Rectal smooth muscle tissue (tissue), 1 donor: ENCODE results near the gene PANK1.

Experiments used
- H3K27ac ChIP-seq: one replicate; pipeline ENCODE4 v1.7.0; 2013; ENCODE audit warnings: low read depth, low read length, inconsistent platforms
- H3K27me3 ChIP-seq: one replicate; pipeline ENCODE4 v1.7.0; 2013; ENCODE audit warnings: low read length; ENCODE audit not compliant: control insufficient read depth, insufficient read depth
- H3K36me3 ChIP-seq: one replicate; pipeline ENCODE4 v1.7.0; 2013; ENCODE audit warnings: low read length; ENCODE audit not compliant: control insufficient read depth, insufficient read depth
- H3K4me1 ChIP-seq: one replicate; pipeline ENCODE4 v1.7.0; 2013; ENCODE audit warnings: low read length; ENCODE audit not compliant: control insufficient read depth, insufficient read depth
- H3K4me3 ChIP-seq: one replicate; pipeline ENCODE4 v1.7.0; 2013; ENCODE audit warnings: low read length
- H3K9ac ChIP-seq: one replicate; pipeline ENCODE4 v1.7.0; 2013; ENCODE audit warnings: low read length

The PANK1 gene

GRCh38 chr10:89665302-89665701, 20.3 kb upstream of the PANK1 start:
- no peaks in the 10 kb centered on the region for H3K27me3 ChIP-seq
- H3K36me3 ChIP-seq = no peaks in the 10 kb centered on the region
- H3K4me1 ChIP-seq = no peaks in the 10 kb centered on the region
- no peak overlapping the region for H3K27ac ChIP-seq
- no peak overlapping the region for H3K4me3 ChIP-seq
- H3K9ac ChIP-seq = no peak overlapping the region

DNA sequence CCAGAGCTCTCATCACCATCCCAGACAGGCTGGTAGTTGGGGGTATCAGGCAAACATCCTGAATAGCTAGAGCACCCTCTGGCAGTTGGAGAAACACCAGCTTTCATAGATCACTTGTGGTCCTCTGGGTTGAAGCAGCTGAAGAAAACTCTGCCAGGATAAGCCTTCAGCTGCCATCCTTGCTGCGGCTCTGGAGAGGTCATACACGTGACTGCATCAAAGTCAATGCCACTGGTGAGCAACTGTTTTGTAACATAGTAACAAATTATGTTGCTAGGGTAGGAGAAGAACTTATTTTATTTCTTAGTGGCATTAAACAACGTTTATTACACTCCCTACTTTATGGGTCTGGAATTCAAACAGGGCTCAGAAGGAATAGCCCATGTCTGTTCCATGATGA, 19.2 kb upstream of the PANK1 start:
- Histone ChIP-seq H3K9ac (no peak overlapping the region), H3K27ac (no peak overlapping the region), H3K27me3 (no peaks in the 10 kb centered on the region), H3K4me3 (no peak overlapping the region), H3K4me1 (no peaks in the 10 kb centered on the region), H3K36me3 (no peaks in the 10 kb centered on the region)

GRCh38 chr10:89663144-89663543, 18.1 kb upstream of the PANK1 start:
- Histone ChIP-seq H3K4me1 (no peaks in the 10 kb centered on the region), H3K27ac (no peak overlapping the region), H3K36me3 (no peaks in the 10 kb centered on the region), H3K4me3 (no peak overlapping the region), H3K9ac (no peak overlapping the region), H3K27me3 (no peaks in the 10 kb centered on the region)

DNA sequence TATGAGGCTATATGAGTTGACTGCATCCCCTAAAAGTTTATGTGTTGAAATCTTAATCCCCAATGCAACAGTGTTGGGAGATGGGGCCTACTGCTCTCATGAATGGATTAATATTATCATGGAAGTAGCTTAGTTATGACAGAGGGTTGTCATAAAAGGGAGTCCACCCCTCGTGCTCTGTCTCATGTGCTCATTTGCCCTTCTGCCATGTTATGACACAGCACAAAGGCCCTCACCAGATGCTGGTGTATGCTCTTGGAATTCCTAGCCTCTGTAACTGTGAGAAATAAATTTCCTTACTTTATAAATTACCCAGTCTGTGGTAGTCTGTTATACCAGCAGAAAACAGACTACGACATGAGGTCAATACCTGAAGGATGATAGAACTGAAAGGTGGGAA, 17.6 kb upstream of the PANK1 start:
- H3K4me1 ChIP-seq = no peaks in the 10 kb centered on the region
- H3K27ac ChIP-seq = no peak overlapping the region
- H3K27me3 ChIP-seq = no peaks in the 10 kb centered on the region
- H3K9ac ChIP-seq = no peak overlapping the region
- no peaks in the 10 kb centered on the region for H3K36me3 ChIP-seq
- no peak overlapping the region for H3K4me3 ChIP-seq

DNA sequence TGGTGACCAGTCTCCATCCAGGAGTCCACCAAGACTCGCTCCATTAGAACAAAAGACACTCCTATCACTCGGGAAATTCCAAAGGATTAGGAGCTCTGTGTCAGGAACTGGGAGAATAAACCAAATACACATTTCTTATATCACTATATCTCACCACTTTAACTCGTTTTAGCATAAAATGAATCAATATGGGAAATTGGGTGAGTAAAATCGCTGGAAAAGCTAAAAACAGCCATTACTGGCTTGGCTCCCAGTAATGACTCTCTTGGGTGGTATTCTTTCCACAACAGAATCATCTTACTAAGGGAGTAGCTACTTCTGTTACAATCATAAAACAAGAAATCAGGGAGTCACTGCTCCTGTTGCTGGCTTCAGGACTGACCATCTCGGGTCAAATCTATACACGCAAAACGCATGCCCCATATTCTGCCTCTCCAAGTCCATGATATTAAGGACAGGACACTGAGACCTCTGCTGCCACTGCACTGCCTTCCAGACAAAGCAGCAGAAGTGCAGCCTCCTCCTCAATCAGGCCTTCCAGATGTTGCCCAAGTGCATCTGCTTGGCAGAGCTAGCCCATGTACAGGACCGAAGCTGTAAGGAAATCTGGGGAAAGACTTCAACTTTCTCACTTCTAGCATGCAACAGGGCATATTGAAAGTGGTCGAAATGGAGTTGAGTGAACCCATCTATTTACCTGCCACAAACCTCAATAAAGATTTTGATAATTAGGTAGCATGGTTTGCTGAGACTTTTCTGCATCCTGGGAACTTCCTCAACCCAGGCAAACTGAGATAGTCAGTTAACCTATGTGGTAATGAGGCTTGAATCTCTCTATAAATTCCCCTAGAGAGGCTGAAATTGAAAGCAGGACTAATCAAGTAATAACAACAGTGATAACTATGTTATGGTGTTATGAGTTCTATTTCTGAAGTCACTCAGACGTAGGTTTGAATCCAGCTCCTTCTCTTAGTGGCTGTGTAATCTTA, 14.4 kb upstream of the PANK1 start:
- no peaks in the 10 kb centered on the region for H3K4me1 ChIP-seq
- H3K4me3 ChIP-seq = no peak overlapping the region
- no peaks in the 10 kb centered on the region for H3K36me3 ChIP-seq
- H3K27me3 ChIP-seq = no peaks in the 10 kb centered on the region
- H3K9ac ChIP-seq = no peak overlapping the region
- no peak overlapping the region for H3K27ac ChIP-seq

DNA sequence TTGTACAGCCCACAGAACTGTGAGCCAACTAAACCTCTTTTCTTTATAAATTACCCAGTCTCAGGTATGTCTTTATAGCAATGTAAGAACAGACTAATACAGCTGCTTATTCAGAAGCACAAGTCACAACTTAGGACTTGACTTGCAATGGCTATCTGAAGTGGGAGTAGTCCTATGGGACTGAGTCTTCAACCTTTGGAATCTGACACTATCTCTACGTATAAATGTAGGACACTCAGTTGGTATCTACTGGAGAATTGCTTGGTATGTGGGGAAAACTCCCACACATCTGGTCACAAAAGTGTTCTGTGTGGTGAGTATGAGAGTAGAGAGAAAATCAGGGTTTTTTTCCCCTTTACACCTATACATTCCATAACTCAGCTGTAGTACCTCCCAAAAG, 12.3 kb upstream of the PANK1 start:
- H3K4me3 ChIP-seq = no peak overlapping the region
- H3K27me3 ChIP-seq = no peaks in the 10 kb centered on the region
- no peaks in the 10 kb centered on the region for H3K36me3 ChIP-seq
- no peak overlapping the region for H3K27ac ChIP-seq
- no peak overlapping the region for H3K9ac ChIP-seq
- no peaks in the 10 kb centered on the region for H3K4me1 ChIP-seq

DNA sequence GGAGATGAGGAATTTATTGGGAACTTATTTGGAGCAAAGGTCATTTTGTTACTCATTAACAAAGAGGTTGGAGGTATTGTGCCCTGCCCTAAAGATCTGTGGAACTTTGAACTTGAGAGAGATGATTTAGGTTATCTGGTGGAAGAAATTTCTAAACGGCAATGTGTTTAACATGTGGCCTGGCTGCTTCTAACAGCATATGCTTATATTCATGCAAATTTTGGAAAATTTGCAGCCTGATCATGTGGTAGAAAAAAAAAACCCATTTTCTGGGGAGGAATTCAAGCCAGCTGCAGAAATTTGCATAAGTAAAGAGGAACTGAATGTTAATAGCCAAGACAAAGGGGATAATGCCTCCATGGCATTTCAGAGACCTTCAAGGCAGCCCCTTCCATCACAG, 10.7 kb upstream of the PANK1 start:
- Histone ChIP-seq H3K4me3 (no peak overlapping the region), H3K27ac (no peak overlapping the region), H3K27me3 (no peaks in the 10 kb centered on the region), H3K36me3 (no peaks in the 10 kb centered on the region), H3K9ac (no peak overlapping the region), H3K4me1 (no peaks in the 10 kb centered on the region)

- H3K9ac ChIP-seq = no peak overlapping the region
- H3K27ac ChIP-seq = no peak overlapping the region
- H3K4me1 ChIP-seq = no peaks in the 10 kb centered on the region
- no peaks in the 10 kb centered on the region for H3K36me3 ChIP-seq
- no peak overlapping the region for H3K4me3 ChIP-seq
- no peaks in the 10 kb centered on the region for H3K27me3 ChIP-seq
These were observed 8.4 kb upstream of the PANK1 start for GRCh38 chr10:89653410-89653869.

GRCh38 chr10:89652806-89653370, 7.8 kb upstream of the PANK1 start:
- Histone ChIP-seq H3K27me3 (no peaks in the 10 kb centered on the region), H3K4me1 (no peaks in the 10 kb centered on the region), H3K9ac (no peak overlapping the region), H3K27ac (no peak overlapping the region), H3K4me3 (no peak overlapping the region), H3K36me3 (no peaks in the 10 kb centered on the region)

- H3K36me3 ChIP-seq = no peaks in the 10 kb centered on the region
- H3K4me1 ChIP-seq = no peaks in the 10 kb centered on the region
- no peak overlapping the region for H3K27ac ChIP-seq
- no peak overlapping the region for H3K4me3 ChIP-seq
- H3K27me3 ChIP-seq = no peaks in the 10 kb centered on the region
- H3K9ac ChIP-seq = no peak overlapping the region
These were observed 7.0 kb upstream of the PANK1 start for GRCh38 chr10:89651916-89652573.

DNA sequence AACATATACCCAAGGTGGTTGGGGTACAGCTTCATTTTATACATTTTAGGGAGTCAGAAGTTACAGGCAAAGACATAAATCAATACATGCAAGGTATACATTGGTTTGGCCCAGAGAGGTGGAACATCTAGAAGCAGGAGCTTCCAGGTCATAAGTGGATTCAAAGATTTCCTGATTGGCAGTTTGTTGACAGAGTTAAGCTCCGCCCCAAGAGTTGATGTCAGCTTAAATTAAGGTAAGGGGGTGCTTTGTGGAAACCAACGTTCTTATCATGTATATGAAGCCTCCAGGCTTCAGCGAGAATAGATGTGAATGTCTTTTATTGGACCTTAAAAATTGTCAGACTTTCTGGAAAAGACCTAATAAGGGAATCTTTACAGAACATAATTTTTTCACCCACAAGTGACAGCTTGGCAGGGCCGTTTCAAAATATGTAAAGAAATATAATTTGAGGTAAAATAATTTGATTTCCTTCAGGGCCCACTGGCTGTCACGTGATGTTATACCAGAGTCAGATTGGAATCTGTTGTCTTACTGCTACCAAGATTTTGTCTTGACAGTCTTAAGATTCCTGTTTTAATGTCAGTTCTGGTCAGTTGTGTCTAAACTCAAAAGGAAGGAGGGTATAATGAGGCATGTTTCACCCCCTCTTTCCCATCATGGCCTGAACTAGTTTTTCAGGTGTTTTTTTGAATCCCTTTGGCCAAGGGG, 6.3 kb upstream of the PANK1 start:
- H3K4me3 ChIP-seq = no peak overlapping the region
- H3K27ac ChIP-seq = no peak overlapping the region
- no peaks in the 10 kb centered on the region for H3K4me1 ChIP-seq
- H3K9ac ChIP-seq = no peak overlapping the region
- H3K27me3 ChIP-seq = no peaks in the 10 kb centered on the region
- no peaks in the 10 kb centered on the region for H3K36me3 ChIP-seq

- H3K36me3 ChIP-seq = no peaks in the 10 kb centered on the region
- no peaks in the 10 kb centered on the region for H3K27me3 ChIP-seq
- H3K9ac ChIP-seq = no peak overlapping the region
- no peak overlapping the region for H3K27ac ChIP-seq
- H3K4me3 ChIP-seq = no peak overlapping the region
- peaks cover 7% of the 10 kb centered on the region for H3K4me1 ChIP-seq
These were observed 4.0 kb upstream of the PANK1 start for GRCh38 chr10:89649051-89649450.
